HL-60 (cell line): ENCODE results near the gene HAUS8.

ENCODE experiments used
- DNase-seq, 2 experiments: peaks; one replicate each; pipeline ENCODE4 v3.0.0-alpha.2; 2010 to 2020; ENCODE audit warnings: low read depth in 1 of 2, low spot score in 1 of 2
- H3K27ac ChIP-seq: fragments of 250-450 bp; sonication (Bioruptor Pico); replicated peaks from 2 replicates; pipeline ENCODE4 v1.5.1; 2020; ENCODE audit warnings: mild to moderate bottlenecking, moderate library complexity
- H3K27me3 ChIP-seq: fragments of 250-450 bp; sonication (Bioruptor Pico); 2 replicates; pipeline ENCODE4 v1.5.1; 2021; ENCODE audit warnings: mild to moderate bottlenecking, moderate library complexity; ENCODE audit not compliant: insufficient read depth, poor library complexity, severe bottlenecking
- H3K4me3 ChIP-seq: replicated peaks from 2 replicates; pipeline ENCODE4 v1.5.1; 2011; ENCODE audit warnings: mild to moderate bottlenecking, control low read depth, low read length; ENCODE audit not compliant: insufficient read depth
- GABPA ChIP-seq: IDR thresholded peaks from 2 replicates; pipeline ENCODE4 v1.6.1; 2012; ENCODE audit warnings: low read depth
- POLR2AphosphoS5 ChIP-seq: IDR thresholded peaks from 2 replicates; pipeline ENCODE4 v1.6.1; 2012; ENCODE audit warnings: low read depth
- SPI1 ChIP-seq: IDR thresholded peaks from 2 replicates; pipeline ENCODE4 v1.6.1; 2012; ENCODE audit warnings: low read depth, mild to moderate bottlenecking, borderline replicate concordance
- TF ChIP-seq, protein P1 (sequence below): IDR thresholded peaks from 2 replicates; pipeline ENCODE4 v1.6.1; 2012; ENCODE audit warnings: low read depth; ENCODE audit not compliant: insufficient replicate concordance
- TF ChIP-seq, protein P2 (sequence below): IDR thresholded peaks from one replicate; pipeline ENCODE4 v1.5.1; 2011; ENCODE audit warnings: low read length, control low read depth, inconsistent platforms; ENCODE audit not compliant: insufficient read depth

Gene HAUS8

DNA sequence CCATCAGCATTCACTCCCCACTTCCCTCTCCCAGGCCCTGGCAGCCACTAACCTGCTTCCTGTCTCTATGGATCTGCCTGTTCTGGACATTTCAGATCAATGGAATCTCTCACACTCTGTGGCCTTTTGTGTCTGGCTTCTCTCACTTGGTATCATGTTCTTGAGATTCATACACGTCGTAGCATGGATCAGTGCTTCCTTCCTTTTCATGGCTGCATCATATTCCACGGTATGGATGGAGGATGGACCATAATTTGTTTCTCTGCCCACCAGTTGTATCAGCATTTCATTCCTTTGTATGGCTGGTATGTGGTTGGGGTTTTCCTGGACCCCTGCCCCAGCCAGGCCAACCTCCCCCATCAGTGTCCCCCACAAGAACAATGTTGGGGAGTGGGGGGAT is 36.5 kb upstream of the HAUS8 start:
- H3K4me3 ChIP-seq: no peak overlapping the region
- H3K27me3 ChIP-seq: no peaks in the 10 kb centered on the region
- TF ChIP-seq GABPA (no peak), POLR2AphosphoS5 (no peak), SPI1 (no peak)
- TF ChIP-seq, protein P1, sequence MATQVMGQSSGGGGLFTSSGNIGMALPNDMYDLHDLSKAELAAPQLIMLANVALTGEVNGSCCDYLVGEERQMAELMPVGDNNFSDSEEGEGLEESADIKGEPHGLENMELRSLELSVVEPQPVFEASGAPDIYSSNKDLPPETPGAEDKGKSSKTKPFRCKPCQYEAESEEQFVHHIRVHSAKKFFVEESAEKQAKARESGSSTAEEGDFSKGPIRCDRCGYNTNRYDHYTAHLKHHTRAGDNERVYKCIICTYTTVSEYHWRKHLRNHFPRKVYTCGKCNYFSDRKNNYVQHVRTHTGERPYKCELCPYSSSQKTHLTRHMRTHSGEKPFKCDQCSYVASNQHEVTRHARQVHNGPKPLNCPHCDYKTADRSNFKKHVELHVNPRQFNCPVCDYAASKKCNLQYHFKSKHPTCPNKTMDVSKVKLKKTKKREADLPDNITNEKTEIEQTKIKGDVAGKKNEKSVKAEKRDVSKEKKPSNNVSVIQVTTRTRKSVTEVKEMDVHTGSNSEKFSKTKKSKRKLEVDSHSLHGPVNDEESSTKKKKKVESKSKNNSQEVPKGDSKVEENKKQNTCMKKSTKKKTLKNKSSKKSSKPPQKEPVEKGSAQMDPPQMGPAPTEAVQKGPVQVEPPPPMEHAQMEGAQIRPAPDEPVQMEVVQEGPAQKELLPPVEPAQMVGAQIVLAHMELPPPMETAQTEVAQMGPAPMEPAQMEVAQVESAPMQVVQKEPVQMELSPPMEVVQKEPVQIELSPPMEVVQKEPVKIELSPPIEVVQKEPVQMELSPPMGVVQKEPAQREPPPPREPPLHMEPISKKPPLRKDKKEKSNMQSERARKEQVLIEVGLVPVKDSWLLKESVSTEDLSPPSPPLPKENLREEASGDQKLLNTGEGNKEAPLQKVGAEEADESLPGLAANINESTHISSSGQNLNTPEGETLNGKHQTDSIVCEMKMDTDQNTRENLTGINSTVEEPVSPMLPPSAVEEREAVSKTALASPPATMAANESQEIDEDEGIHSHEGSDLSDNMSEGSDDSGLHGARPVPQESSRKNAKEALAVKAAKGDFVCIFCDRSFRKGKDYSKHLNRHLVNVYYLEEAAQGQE: no peak
- TF ChIP-seq, protein P2, sequence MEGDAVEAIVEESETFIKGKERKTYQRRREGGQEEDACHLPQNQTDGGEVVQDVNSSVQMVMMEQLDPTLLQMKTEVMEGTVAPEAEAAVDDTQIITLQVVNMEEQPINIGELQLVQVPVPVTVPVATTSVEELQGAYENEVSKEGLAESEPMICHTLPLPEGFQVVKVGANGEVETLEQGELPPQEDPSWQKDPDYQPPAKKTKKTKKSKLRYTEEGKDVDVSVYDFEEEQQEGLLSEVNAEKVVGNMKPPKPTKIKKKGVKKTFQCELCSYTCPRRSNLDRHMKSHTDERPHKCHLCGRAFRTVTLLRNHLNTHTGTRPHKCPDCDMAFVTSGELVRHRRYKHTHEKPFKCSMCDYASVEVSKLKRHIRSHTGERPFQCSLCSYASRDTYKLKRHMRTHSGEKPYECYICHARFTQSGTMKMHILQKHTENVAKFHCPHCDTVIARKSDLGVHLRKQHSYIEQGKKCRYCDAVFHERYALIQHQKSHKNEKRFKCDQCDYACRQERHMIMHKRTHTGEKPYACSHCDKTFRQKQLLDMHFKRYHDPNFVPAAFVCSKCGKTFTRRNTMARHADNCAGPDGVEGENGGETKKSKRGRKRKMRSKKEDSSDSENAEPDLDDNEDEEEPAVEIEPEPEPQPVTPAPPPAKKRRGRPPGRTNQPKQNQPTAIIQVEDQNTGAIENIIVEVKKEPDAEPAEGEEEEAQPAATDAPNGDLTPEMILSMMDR: no peak
- no peak overlapping the region for H3K27ac ChIP-seq
- DNase-seq: no peak

GRCh38 chr19:17110599-17110966 is 35.3 kb upstream of the HAUS8 start:
- peak overlapping the region; percentile 76 for H3K27ac ChIP-seq

GRCh38 chr19:17109962-17110598 is 34.8 kb upstream of the HAUS8 start:
- no peaks in the 10 kb centered on the region for H3K27me3 ChIP-seq
- no peak overlapping the region for H3K4me3 ChIP-seq
- H3K27ac ChIP-seq: peak overlapping the region; percentile 76
- peak; percentile 71 to 97 for DNase-seq
- TF ChIP-seq, protein P1: peak; percentile 46
- no peak for TF ChIP-seq GABPA
- TF ChIP-seq SPI1: peak; percentile 93
- TF ChIP-seq, protein P2: no peak
- peak; percentile 80 for TF ChIP-seq POLR2AphosphoS5

More at GRCh38 chr19:17110599-17110966, 35.3 kb upstream of the HAUS8 start:
- DNase-seq: no peak
- H3K4me3 ChIP-seq: no peak overlapping the region
- H3K27me3 ChIP-seq: no peaks in the 10 kb centered on the region
- TF ChIP-seq, protein P1: no peak
- no peak for TF ChIP-seq SPI1
- TF ChIP-seq GABPA: no peak
- TF ChIP-seq, protein P2: no peak
- no peak for TF ChIP-seq POLR2AphosphoS5
